ENCODE measurements around the gene PRKAR2A. TPM values are rescaled to one million over a fixed set of nuclear protein-coding genes. Genes with fewer than 3 reads are reported as not detected.
A peak's percentile ranks its signal among the peaks of the same experiment; 100 is the strongest.

Gene PRKAR2A
- total and polyA plus RNA-seq, 2 experiments from 2014 or later: 13.5 to 30.2 TPM

DNA sequence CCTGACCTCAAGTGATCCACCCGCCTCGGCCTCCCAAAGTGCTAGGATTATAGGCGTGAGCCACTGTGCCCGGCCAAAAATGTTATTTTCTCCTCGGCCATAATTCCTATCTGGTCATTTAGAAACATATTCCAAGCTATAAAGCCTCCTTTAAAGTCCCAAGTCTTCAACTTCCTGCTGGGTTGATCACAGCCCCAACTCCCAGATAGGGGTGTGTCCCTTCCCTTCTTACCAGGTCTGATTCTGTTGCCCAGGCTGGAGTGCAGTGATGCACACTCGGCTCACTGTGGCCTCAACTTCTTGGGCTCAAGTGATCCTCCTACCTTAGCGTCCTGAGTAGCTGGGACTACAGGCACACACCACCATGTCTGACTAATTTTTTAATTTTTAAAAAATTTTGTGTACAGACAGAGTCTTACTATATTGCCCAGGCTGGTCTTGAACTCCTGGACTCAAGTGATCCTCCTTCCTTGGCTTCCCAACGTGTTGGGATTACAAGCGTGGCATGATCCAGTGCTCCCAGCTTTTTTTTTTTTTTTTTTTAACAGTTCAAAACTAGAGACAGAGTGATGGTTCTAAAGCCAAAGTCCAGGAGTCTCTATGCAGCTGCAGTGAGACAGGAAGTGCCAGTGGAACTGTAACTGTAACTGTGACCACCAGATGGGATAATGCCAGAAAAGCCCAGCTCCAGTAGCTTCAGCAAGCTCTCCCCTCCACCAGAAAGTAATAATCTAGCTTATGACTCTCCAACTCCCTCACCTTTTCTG, 8.2 kb upstream of the PRKAR2A start:
- no peaks in the 10 kb centered on the region for H3K4me1 ChIP-seq (ENCODE audit: insufficient read depth)
- no peaks in the 10 kb centered on the region for H3K27me3 ChIP-seq (ENCODE audit: insufficient read depth)
- no peak overlapping the region for H3K4me3 ChIP-seq
- H4K20me1 ChIP-seq (replicated peaks; ENCODE audit: insufficient read depth): no peaks in the 10 kb centered on the region
- Mint-ChIP-seq H3K27me3 (ENCODE audit: insufficient read depth, low read depth, poor library complexity) (peaks cover 5% of the 10 kb centered on the region), H3K4me1 (no peaks in the 10 kb centered on the region), H3K4me3 (no peak overlapping the region), H3K9me3 (no peaks in the 10 kb centered on the region), H3K36me3 (ENCODE audit: low read depth) (no peaks in the 10 kb centered on the region), H3K27ac (0 out of 2 replicates have a peak overlapping the region, but pooled peaks have one; percentile 5)
- no peak overlapping the region for H2AFZ ChIP-seq
- no peak overlapping the region for H3K4me2 ChIP-seq
- no peak overlapping the region for H3K27ac ChIP-seq (ENCODE audit: low read depth)
- peak; percentile 37; the same call in 2 of the 3 replicates for ATAC-seq
- no peak for DNase-seq (ENCODE audit: low spot score)
- H3K79me2 ChIP-seq (replicated peaks; ENCODE audit: insufficient read depth): no peaks in the 10 kb centered on the region
- no peaks in the 10 kb centered on the region for H3K9me2 ChIP-seq (ENCODE audit: insufficient read depth)
- H3K36me3 ChIP-seq (ENCODE audit: insufficient read depth): no peaks in the 10 kb centered on the region
- H3F3A ChIP-seq (replicated peaks; ENCODE audit: low read depth): no peaks in the 10 kb centered on the region
- no peak for TF ChIP-seq ZNF331 (CRISPR knock-in tag; IDR thresholded peaks at IDR 0.05; ENCODE audit: low read depth)
- TF ChIP-seq, protein P1, sequence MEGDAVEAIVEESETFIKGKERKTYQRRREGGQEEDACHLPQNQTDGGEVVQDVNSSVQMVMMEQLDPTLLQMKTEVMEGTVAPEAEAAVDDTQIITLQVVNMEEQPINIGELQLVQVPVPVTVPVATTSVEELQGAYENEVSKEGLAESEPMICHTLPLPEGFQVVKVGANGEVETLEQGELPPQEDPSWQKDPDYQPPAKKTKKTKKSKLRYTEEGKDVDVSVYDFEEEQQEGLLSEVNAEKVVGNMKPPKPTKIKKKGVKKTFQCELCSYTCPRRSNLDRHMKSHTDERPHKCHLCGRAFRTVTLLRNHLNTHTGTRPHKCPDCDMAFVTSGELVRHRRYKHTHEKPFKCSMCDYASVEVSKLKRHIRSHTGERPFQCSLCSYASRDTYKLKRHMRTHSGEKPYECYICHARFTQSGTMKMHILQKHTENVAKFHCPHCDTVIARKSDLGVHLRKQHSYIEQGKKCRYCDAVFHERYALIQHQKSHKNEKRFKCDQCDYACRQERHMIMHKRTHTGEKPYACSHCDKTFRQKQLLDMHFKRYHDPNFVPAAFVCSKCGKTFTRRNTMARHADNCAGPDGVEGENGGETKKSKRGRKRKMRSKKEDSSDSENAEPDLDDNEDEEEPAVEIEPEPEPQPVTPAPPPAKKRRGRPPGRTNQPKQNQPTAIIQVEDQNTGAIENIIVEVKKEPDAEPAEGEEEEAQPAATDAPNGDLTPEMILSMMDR (conservative IDR thresholded peaks at IDR 0.05; ENCODE audit: low read depth in 2 of 2): no peak
- TF ChIP-seq ZNF114 (CRISPR knock-in tag; IDR thresholded peaks at IDR 0.05): no peak
- no peak for TF ChIP-seq STAT1 (IDR thresholded peaks at IDR 0.05; ENCODE audit: unreplicated experiment)
- TF ChIP-seq CREB1 (CRISPR knock-in tag; IDR thresholded peaks at IDR 0.05; ENCODE audit: low read depth): no peak

DNA sequence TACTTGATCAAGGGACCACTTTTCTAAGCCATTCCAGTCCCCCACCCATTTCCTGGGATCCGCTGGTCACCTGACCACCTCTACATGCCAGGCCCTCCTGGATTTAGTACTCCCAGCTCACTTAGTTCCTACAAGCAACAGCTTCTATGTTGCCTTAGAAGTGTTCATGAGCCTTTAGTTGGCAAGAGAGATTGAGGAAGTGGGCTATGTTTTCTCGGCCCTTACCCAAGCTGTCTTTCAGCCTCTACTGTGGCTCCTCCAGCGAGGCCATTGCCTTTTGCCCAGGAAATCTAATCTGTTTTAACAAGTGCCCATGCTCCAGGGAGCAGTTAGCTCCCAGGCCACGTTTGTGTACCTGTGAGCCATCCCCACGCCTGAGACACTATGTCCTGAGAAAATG, 4.5 kb upstream of the PRKAR2A start:
- no peak overlapping the region for H2AFZ ChIP-seq
- no peak overlapping the region for H3K27ac Mint-ChIP-seq
- no peaks in the 10 kb centered on the region for H3K27me3 ChIP-seq (ENCODE audit: insufficient read depth)
- no peaks in the 10 kb centered on the region for H3K27me3 Mint-ChIP-seq (ENCODE audit: insufficient read depth, low read depth, poor library complexity)
- H3K4me1 ChIP-seq (ENCODE audit: insufficient read depth): no peaks in the 10 kb centered on the region; the same call in 1 of the 2 replicates
- H3F3A ChIP-seq (replicated peaks; ENCODE audit: low read depth): 0 out of 2 replicates have a peak, but pooled peaks cover 4% of the 10 kb centered on the region
- no peaks in the 10 kb centered on the region for H3K79me2 ChIP-seq (replicated peaks; ENCODE audit: insufficient read depth)
- H3K4me3 Mint-ChIP-seq: no peak overlapping the region
- H3K9me2 ChIP-seq (ENCODE audit: insufficient read depth): no peaks in the 10 kb centered on the region
- H3K4me1 Mint-ChIP-seq: peaks cover 6% of the 10 kb centered on the region
- no peak for TF ChIP-seq CREB1 (CRISPR knock-in tag; IDR thresholded peaks at IDR 0.05; ENCODE audit: low read depth)
- TF ChIP-seq, protein P1 (conservative IDR thresholded peaks at IDR 0.05; ENCODE audit: low read depth in 2 of 2): no peak
- TF ChIP-seq, protein P2, sequence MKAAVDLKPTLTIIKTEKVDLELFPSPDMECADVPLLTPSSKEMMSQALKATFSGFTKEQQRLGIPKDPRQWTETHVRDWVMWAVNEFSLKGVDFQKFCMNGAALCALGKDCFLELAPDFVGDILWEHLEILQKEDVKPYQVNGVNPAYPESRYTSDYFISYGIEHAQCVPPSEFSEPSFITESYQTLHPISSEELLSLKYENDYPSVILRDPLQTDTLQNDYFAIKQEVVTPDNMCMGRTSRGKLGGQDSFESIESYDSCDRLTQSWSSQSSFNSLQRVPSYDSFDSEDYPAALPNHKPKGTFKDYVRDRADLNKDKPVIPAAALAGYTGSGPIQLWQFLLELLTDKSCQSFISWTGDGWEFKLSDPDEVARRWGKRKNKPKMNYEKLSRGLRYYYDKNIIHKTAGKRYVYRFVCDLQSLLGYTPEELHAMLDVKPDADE (IDR thresholded peaks at IDR 0.05): no peak
- no peak for TF ChIP-seq JUNB (IDR thresholded peaks at IDR 0.05; ENCODE audit: unreplicated experiment)
- TF ChIP-seq POLR2AphosphoS5 (IDR thresholded peaks at IDR 0.05; ENCODE audit: low read depth): no peak
- TF ChIP-seq EZH2phosphoT487 (IDR thresholded peaks at IDR 0.05; ENCODE audit: unreplicated experiment): no peak
- no peak for TF ChIP-seq NANOG (IDR thresholded peaks at IDR 0.05; ENCODE audit: borderline replicate concordance)
- ATAC-seq: no peak
- H4K20me1 ChIP-seq (replicated peaks; ENCODE audit: insufficient read depth): no peaks in the 10 kb centered on the region
- no peaks in the 10 kb centered on the region for H3K36me3 Mint-ChIP-seq (ENCODE audit: low read depth)
- no peak overlapping the region for H3K4me3 ChIP-seq
- H3K27ac ChIP-seq (ENCODE audit: low read depth): no peak overlapping the region
- no peaks in the 10 kb centered on the region for H3K9me3 Mint-ChIP-seq
- no peak overlapping the region for H3K4me2 ChIP-seq
- DNase-seq (ENCODE audit: low spot score): no peak
- H3K36me3 ChIP-seq (ENCODE audit: insufficient read depth): no peaks in the 10 kb centered on the region
